NOMO-1 treated with dmso at 0.1 percent for 144 hours (cell line): Measurements from ENCODE around the gene FAM117A.
A peak's percentile ranks its signal among the peaks of the same experiment; 100 is the strongest.

Source experiments
- DNase-seq: peaks from one replicate; lab custom pipeline; 2025; ENCODE audit not compliant: unreplicated experiment; lab: John Stamatoyannopoulos, UW

FAM117A gene

DNA sequence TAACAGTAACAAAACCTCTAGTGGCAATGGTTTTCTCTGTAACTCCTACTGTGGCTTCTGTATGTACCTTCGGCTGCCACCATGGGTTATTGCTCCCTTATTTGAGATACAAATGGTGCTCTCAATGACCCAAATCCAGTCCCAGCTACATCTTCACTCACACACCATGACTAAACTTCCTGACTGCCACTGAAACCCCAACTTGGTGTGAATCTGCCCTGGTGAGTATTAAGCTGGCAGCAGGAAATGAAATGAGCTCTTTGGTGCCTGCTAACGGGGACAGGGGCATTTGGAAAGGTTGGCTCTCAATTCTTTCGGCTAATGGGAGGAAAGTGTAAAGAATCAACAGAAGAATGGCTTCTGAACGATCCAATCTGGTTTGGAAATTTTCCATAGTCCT is 48.7 kb downstream of the FAM117A start:
- no peak for DNase-seq

DNA sequence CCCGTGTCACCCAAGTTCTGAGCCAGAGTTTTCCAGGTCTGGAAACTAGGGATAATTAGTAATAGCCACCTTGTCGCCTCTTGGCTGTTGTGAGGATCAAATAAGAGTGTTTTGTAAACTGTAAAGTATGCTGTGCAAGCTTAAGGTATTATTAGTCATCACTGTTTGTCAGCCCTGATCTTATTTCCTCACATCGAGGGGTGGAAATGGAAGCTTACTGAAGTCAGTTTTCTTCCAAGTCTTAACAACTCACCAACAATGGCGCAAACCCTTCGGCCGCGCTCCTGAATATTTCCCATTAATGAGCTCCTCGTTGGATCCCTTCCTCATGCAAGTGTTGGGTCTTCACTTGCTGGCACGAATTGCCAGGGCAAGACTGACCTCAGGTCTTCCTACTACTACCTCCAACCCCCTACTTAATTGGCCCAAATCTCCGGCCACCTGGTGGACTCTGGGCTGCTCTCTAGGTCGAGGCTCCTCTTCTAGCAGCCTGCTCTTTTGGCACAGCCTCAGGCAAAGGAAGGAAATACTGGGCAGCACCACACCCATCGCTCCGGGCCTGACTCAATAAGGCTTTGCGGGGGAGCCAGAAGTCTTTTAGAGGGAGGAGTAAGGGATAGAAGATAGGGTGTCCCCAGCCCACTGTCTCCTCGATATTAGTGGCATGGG is 55.3 kb downstream of the FAM117A start:
- no peak for DNase-seq

DNA sequence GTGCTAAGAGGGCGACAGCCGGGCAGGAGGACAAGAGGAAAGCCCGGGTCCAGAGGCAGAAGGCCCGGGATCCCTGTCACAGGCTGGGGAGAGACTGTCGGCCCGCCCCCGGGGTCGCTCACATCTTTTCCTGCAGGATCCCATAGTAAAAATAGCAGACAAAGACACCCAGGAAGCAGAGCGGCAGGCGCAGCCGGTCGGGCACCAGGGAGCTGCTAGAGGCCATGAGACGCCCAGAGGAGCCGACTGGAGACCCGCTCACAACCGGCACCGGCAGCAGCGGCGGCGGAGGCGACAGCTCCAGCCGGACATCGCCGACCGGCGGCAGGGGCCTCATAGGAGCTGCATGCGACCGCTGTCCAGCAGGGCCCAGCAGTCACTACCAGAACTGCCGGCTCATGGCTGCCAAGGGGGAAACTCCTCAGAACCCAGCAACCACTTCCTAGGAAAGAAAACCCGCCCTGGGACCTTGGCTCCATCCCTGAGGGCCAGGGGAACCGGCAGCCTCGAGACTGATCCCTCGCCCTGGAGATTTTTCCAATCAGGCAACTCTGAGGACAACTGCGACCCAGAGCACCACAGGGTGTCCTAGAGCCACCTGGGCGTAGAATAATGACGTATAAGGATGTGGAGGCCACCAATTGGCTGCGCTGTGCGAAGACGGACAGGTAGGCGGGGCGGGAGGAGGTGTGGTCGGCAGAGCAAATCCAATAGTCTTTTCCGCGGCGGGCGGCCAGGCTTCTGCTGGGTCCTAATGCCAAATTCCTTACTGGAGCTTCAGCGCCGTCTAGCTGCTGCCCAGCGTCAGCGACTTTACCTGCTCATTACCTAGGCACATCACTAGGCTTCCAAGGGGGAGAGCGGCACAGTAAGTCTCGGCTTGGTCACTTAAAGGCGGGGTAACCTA is 56.1 kb downstream of the FAM117A start, which contains the start of gene SLC35B1:
TSS of gene SLC35B1 (minus strand) at position 357 of the 907 bp plus-strand sequence. CDS start at position 226, 131 bp downstream.
- DNase-seq = peak; percentile 99

DNA sequence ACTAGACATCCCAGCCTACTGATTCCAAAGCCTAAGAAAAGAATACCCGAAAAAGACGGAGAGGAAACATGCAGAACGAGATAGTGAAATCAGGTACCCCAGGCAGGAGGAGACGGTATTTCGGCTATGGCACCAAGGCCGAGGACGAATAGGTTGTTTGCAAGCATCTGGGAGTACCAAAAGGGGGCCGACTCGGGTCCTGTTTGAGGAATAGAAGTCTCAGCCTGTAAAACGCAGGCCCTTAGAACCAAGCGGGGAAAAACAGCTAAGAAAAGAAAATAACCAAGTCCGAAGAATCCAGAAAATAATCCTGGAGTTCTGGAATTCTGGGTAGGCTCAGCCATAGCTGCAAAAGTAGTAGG is 56.7 kb downstream of the FAM117A start:
- DNase-seq = peak; percentile 9

DNA sequence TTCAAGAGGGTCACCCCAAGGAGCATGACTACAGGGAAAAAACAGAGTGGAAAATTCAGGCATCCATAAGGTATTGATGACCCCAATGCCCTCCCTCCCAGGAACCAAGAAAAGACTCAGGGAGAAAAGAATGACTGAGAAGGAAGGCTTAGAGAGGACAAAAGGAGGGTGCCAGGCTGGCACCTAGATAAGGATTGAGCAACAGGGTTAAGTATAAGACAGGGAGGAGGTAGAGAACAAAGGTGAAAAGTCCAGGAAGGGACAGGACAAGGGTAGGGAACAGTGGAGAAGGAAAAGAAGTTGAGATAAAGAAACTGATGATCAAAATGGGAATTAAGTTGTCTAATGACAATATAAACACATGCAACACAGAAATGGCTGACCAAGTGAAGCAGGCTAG is 58.7 kb downstream of the FAM117A start:
- DNase-seq = no peak

DNA sequence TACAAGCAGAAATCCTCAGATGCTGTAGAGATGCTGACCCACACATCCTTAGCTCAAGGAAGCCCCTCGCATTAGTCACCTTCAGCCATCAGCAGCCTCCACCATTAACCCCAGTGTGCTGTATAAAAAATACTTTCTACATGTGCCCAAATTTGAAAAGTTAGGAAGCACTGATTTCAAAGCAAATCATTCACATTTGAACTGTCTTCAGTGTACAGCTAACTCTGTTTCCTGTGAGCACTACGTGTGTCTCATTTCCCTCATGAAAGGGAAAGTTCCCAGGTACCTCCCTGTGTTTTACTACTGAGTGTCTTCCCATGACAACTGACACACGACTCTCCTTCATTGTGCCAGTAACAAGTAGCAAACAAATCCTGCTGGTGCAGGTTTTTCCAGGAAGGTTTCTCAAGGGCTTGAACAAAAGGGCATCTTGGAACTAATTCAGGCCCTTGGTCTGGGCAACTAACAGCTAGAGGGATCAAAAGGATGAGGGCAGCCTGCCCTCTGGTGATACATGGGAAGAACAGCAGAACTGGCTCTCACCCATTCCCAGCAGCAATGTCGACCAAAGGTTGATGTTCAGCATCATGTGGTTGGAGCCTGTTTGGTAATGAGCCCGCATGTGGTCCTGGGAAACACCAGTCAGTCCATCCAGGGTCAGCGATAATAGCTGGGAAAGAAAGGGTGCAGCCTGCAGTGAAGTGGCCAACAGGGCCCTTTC is 60.2 kb downstream of the FAM117A start:
- DNase-seq = no peak

DNA sequence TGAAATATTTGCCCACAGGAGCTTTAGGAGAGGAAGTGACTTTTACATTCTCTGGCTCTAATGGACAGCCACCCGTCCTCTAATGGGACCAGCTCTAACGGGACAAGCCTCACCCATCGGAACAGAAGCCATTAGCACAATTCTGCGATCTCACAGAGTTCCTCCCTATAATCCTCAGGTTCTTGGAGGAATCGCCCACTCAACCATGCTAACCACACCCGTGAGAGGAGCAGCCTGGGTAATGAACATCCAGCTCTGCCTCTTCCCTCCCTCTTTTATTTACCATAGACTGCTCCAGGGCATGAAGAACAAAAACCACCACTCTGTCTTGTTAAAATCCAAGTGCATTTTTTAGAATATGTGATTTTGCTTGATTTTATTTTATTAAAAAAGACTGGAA is 63.0 kb downstream of the FAM117A start:
- DNase-seq = no peak

DNA sequence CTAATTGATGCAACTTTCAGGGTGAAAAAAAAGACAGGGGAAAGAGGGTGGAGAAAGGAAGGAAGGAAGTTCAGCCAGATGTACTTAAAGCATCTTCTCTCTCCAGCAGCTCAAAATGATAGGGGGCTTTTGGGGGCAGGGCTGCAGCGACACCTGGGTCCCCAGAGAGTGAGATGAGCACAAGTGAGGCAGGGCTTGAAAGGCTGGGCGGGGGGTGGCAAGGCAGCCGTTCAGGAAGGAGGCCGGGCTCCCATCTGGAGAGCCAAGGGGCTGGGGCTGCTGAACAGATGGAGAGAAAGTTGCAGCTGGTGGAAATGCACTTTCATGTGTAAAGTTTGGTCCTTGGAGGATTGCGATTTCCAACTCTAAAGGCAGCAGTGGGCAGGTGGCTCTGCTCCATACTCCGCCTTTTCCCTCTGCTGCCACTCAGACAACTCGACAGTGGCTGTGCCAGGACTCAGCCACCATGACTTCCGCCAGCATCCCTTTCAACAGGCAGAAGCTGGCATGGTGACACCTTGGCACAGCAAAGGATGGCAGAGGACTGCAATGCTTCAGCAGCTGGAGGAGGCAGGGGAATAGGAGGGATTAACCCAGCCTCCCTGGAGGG is 63.9 kb downstream of the FAM117A start:
- no peak for DNase-seq

DNA sequence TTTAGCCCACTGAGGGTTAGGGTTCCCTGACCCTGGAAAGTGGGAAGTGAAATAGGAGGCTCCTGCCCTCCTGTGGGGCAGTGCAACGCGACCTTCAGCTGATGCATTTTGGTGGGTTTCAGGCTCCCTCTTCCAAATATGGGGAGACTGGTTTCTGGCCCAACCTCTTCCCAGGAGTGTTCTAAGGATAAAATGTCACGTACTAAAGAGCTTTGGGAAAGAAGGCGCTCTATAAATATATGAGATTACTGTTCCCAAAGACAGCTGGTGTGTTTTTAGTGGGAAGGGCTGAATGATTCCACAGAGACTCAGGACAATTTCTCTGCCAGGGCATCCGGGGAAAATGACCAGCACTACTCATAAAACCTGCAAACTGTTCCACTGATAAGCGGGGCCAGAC is 65.9 kb downstream of the FAM117A start:
- no peak for DNase-seq

DNA sequence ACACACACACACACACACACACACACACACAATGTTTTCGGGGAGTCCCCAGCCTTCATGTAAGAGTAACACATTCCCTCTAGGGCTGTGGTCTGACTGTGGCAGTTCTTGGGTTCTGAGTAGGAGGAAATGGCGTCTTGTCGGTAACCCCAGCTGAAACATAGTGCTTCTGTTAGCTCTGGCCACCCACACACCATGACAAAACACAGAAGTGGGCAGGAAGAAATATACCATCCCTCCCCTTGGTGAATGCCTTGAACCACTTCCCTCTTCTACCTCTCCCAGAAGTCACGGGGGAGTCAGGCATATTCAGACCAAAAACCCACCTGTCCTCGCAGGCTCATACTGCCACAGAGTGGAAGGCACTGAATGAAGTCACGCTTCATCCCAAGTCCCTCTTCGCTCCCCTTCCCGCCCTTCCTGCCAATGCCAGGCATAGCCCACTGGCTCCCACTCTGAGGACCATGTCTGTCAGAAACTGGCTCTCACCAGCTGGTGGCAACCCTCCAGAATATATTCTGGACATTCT is 67.6 kb downstream of the FAM117A start:
- DNase-seq = peak; percentile 10

DNA sequence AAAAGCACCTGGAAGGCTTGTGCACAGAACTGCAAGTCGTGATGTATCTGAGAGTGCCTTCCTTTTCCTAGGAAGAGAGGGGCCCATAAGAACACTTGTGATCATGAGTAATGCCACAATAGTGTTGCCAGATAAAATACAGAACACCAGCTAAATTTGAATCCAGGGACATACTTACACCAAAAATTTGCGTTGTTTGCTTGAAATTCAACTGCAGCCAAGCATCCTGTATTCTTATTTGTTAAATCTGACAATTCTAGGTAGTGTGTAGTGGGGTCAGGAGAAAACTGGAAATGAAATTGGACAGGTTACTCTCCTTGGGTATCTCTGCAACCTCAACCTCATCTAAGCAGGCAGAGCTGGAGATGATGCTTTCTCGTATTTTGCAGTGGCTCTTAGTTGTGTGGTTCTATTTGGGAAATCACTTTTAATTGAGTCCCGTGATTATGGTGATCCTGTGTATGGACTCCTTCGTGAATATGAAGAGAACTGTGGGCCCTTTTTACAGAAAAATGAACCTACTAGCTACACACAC is 68.2 kb downstream of the FAM117A start:
- DNase-seq = no peak

DNA sequence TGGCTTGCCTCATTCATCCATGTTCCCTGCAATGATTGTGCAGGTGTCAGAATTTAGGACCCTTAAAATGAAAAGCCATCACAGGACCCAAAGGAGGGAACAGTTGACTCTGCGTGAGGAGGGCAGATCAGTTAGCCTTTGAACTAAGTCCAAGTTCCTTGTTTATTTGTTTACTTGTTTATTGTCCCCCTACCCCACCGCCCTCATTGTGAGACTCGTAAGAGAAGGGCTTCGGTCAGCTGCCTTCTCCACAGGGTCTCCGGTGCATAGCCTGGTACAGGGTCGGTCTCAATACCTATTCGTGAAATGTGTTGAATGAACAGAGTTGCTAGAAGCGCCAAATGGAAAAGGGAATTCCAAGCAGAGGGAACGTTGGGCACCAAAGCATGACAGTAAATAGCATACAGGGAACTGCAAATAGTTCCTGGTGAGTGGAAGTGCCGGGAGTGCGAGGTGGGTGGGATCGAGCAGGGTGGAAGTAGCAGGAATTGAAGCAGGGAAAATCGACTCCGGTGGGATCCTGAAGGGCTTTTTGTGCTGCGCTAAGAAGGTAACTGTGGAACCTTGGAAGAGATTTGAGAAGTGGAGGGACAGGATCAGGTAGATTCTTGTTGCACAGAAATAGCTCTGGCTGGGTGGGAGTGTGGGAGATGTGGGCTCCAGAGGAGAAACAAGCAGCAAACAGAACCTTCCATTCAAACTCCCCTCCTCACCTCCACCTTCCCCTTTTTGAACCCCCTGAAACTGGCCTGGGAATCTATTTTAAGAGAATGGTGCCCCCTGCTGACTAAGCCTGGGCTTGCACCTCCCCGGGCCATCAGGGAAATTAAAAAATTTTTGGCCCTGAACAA is 68.9 kb downstream of the FAM117A start:
- DNase-seq = peak; percentile 31

DNA sequence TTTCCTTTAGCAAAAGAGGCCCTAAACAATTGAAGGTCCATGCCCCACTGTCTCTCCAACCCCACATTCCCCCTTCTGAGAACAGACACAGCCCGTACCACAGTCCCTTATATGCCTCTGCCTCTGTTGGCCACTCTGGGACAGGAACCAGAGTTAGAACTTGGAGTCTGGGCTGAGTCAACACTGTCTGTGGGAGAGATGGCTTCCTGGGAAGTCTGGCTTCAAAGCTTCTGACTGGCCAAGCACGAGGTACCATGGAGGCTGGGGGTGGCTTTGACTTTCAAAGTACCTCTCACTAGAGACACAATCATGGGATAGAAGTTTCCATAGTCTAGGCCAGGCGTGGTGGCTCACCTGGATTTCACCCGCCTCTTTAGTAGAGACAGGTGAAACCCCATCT is 71.2 kb downstream of the FAM117A start:
- no peak for DNase-seq

DNA sequence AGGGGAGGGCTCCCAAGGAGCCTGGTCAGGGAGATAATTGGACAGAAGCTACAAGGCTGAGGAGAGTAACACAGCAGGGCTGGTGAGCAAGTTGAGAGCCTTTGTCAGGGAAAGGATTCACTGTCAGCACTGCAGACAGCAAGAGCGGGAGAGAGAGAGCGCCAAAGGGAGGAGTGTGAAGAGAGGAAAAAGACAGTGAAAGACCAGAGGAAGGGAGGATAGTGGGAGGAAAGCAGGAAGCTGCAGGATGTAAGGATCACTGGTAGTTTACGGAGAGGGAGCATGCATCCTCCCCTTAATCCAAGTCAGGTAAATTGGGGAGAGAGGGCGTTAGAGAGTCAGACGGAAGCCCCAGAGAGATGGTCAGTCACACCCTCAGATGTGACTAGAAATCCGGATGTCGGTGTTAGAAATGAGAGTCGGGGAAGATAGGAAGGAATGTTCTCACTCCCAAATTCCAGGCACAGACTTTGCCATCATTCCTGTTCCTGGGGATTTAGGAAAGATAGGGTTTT is 72.2 kb downstream of the FAM117A start:
- DNase-seq = no peak

DNA sequence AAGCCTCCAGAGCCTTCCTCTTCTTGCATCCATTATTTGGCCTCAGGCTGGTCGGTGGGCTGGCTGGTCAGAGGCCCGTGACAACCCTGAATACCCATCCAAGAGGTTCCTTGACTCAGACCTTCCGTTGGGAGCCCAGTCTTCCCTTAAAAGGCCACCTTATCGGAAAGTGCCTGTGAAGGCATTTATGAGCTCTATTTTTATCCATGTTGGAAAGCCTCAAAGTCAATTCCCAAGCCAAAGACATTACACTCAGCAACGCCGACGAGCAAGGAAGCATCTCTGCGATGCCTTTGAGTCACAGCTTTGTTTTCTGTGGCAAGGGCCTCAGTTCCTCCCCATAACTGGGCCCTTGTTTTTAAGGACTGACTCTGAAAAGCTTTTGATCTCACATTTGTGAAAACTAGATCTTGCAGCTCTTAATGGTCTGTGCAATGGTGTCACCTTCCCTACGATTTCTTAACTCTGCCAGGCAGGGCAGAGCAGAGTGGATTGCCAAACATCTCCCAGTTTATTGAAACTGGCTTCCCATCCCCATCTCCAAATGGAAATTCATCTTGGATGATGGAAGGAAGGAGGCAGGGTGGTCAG is 72.8 kb downstream of the FAM117A start:
- no peak for DNase-seq

DNA sequence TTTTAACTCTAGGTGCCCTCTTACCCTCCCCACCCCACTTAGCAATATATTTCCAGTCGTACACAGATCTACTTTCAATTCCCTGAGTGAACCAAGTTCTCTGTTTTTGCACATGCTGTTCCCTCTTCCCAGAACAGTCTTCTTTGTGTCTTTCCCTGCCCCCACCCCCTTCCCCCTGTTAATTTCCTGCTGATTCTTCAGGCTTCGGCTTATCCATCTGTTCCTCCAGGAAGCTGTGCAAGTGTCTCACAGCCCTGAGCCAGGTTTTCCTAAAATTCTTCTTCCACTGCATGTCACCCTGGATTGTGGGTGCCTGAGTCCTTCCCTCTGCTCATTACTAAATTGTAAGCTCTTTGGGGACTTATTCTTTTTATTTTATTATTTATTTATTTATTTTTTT is 73.7 kb downstream of the FAM117A start:
- no peak for DNase-seq

DNA sequence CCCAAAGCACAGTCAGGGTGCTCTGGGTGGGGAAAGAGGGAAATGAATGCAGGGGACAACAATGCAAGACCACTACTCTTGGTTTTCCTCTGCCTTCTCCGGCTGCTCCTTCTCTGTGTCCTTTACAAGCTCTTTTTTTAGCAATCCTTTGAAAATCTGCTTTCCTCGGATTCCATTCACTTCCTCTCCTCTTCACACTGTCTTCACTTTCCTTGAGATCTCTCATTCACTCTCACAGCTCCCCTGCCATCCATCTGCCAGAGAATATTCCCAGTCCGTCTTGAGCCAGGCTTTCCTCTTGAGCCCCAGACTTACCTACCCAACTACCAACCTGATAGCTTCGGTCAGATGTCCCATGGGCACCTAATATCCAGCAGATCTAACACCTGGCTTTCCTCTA is 75.1 kb downstream of the FAM117A start:
- no peak for DNase-seq

DNA sequence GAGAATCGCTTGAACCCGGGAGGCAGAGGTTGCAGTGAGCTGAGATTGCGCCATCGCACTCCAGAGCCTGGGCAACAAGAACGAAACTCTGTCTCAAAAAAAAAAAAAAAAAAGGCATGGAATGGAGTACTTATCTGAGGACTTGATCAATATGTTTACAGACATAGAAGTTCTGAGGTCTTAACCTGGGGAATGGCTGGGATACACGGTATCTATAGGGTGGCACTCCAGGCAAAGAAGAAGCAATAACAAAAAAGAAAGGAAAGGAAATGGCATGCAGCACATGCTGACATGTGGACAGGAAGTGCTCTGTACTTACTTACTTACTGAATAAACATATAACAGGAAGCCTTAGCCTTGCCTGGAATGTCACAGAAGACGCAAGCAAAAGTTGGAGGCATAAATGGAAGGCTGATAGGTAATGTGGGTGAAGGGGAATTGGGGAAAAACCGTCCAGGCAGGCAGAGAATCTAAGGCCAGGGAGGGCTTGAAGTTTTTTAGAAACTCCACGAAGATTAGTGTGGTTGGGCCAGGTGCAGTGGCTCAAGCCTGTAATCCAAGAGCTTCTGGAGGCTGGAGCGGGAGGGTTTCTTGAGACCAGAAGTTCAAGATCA is 75.9 kb downstream of the FAM117A start:
- peak; percentile 7 for DNase-seq
